GM12864 (cell line): Measurements from ENCODE around the gene FZD8.

Experiments
- DNase-seq: peaks from one replicate; pipeline ENCODE4 v3.0.0-alpha.2; 2011; ENCODE audit warnings: low read depth
- H3K4me3 ChIP-seq: 2 replicates; pipeline ENCODE4 v1.5.1; 2011; ENCODE audit warnings: mild to moderate bottlenecking, low read depth, low read length, control low read depth
- TF ChIP-seq, protein P1 (sequence below): IDR thresholded peaks from 2 replicates; pipeline ENCODE4 v1.5.1; 2011; ENCODE audit warnings: low read depth, mild to moderate bottlenecking, moderate library complexity, low read length, control low read depth, inconsistent platforms; ENCODE audit errors: missing control alignments

FZD8 gene

DNA sequence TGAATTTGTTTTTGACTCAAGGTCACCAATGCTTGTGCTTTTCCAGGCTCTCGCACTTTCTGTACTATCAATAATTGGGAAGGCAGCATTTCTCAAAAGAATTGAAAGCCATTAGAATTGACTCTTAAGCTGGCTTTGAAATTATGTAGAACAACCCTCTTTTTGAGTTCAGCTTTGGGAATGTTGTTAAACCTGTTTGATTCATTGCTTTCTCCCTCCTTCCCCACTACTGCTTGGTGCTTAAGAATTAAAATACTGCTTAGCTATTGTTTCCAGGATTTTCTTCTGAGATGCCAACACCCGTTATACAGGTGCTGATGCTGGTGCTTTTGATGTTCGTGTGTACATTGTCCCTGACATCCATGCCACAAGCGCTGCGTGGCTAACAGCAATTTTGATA, 15.5 kb upstream of the FZD8 start:
- DNase-seq: no peak
- TF ChIP-seq, protein P1, sequence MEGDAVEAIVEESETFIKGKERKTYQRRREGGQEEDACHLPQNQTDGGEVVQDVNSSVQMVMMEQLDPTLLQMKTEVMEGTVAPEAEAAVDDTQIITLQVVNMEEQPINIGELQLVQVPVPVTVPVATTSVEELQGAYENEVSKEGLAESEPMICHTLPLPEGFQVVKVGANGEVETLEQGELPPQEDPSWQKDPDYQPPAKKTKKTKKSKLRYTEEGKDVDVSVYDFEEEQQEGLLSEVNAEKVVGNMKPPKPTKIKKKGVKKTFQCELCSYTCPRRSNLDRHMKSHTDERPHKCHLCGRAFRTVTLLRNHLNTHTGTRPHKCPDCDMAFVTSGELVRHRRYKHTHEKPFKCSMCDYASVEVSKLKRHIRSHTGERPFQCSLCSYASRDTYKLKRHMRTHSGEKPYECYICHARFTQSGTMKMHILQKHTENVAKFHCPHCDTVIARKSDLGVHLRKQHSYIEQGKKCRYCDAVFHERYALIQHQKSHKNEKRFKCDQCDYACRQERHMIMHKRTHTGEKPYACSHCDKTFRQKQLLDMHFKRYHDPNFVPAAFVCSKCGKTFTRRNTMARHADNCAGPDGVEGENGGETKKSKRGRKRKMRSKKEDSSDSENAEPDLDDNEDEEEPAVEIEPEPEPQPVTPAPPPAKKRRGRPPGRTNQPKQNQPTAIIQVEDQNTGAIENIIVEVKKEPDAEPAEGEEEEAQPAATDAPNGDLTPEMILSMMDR: no peak
- no peak overlapping the region for H3K4me3 ChIP-seq

DNA sequence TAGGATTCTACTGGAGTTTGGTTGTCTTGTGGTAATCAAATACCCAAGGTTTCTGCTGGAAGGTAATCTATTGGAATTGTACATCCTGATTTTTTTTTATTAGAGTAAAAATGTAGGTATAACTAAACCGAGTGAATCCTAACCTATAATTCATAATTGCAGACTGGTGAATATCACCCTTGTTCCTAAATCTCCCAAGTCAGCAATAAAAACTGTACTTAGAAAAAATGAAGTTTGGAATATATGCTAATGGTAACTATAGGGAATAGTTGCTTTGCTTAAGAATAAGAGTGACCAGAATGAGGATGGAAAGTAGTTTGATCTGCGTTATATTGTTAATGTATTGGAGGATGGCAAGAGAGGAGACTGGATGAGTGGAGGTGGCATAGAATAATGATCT, 10.7 kb upstream of the FZD8 start:
- DNase-seq: no peak
- TF ChIP-seq, protein P1: no peak
- H3K4me3 ChIP-seq: no peak overlapping the region

DNA sequence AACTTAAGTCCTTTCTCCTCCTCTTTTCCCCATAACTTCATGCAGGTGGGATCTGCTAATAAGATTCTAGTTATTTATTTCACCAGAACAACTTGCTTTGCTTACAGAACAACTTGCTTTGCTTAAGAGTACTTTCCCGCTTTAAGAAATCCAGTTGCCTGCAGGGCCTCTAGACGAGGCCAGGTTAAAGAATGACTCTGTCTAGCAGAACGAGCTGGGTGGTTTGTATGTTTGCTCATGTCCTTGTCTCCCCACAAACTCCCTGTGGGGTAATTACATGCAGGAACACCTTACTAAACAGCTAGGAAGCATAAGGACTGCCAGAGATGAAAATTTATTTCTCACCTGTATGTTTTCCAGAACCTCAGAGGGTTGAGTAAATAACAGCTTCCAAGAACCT, 8.8 kb upstream of the FZD8 start:
- TF ChIP-seq, protein P1: no peak
- no peak overlapping the region for H3K4me3 ChIP-seq
- DNase-seq: no peak

DNA sequence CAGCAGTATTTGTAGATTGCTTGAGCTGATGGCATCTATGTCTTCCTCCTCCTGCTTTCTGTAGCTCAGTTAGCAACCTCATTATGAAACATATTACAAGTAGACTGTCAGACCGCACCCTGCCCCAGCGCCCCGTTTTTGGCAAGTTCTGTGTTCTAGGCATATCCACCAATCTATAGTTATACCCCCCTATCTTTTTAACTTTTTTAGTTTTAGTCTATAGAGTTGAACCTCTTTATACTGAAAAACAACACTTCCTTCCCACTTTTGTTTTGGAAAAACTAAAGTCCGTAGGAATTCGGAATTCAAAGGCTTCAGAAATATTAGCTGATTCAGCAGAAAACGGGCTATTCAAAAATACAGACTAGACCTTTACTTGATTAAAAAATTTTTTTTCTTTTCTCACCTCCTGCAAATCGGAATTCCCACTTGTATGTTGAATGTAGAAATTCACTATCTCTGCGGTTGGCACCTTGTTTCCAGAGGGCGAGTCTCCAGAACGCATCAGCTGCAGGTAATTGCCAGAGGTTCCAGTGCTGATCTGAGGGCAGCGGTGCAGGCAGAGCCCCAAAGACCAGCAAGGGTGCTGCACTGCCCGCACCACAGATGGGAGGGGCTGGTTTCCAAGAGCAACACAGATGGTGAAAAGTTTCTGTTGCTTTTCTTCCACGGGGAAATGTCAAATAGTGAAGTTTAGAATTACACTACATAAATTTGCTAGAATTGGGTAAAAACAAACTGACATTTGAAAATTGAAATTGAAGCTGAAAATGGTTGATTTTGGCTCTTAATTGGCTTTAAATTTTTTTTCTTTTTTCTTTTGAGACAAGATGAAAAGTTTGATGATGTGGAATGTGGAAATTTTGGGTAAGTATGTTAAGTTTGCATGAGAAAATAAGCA, 2.2 kb upstream of the FZD8 start:
- no peak overlapping the region for H3K4me3 ChIP-seq
- no peak for DNase-seq

DNA sequence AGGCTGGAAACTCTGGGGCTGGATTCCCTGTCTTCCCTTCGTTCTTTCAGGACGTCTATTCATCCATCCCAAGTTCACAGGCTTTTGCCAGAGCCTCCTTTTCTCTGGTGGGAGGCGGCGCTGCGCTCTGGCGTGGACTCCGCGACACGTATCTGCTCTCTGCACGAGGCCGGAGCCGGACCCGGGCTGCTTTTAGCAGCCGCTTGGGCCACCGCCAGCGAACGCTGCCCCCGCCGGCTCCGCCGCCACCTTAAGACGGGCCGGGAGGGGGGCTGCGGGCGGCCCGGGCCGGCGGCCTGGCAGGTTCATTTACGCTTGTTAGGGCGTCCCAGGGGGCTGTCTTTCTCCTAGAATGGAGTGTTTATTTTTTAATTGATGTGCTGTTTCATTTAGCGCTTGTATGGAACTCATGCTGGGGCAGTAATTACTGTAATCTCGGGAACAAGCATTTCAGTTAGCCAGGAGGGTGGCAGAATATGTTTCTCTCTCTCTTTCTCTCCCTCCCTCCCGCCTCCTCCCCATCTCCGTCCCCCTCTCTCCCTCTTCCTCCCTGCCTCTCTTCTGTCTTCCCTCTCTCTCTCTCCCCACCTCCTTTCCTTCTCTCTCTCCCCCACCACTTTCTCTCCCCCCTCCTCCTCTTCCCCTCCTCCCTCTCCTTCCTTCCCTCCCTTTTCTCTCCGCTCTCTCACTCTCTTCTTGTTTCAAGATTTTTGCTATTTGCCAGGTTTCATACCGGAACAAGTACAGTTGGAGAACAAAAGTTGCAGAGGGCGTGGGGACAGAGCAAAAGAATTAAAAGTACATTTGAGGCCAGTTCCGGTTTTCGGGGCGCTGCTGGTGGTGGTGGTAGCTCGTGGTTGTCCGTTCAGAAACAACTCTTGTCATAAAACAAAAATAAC, 1.3 kb upstream of the FZD8 start:
- no peak for DNase-seq
- H3K4me3 ChIP-seq: peak overlapping the region; percentile 41
- TF ChIP-seq, protein P1: no peak

More for the DNA sequence above, 2.2 kb upstream of the FZD8 start:
- TF ChIP-seq, protein P1: no peak

DNA sequence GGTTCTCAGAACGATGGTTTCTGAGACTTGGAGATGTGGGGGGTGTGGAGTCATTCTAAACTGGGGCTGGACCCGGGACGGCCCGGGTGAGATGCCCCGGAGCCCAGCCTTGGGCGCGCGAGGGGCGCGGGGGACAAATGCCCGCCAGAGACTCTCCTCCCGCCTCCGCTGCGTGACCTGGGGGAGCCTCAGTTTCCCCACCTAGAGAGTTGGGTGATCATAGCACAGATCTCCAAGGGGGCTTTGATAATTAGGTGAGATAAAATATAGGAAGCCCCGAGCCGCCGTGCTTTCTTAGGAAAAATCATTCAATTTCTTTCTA, 658 bp upstream of the FZD8 start:
- TF ChIP-seq, protein P1: no peak
- no peak for DNase-seq
- H3K4me3 ChIP-seq: no peak overlapping the region; the same call in 1 of the 2 replicates

DNA sequence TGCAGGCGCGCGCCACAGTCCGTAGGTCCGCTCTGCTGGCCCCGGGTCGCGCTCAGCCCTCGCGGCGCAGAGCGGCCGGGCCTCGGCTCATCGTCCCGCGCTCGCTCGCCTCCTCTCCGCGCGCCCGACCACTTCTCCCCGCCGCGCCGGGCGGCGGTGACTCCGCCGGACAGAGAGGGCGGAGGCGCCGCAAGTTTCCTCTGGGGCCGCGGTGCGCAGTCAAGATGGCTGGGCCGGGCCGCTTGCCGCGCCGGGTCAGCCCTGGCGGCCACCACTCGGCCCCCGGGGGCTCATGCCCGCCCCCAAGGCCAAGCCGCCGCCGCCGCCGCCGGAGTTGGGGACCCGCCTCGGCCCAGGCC, 441 bp downstream of the FZD8 start:
- peak overlapping the region; percentile 58 for H3K4me3 ChIP-seq

More for the DNA sequence above, 441 bp downstream of the FZD8 start:
- DNase-seq: no peak
- TF ChIP-seq, protein P1: no peak
